Neural progenitor cell (in vitro differentiated cells): ENCODE data around the gene ZNF284. TPM values are rescaled to one million over a fixed set of nuclear protein-coding genes. Genes with fewer than 3 reads are reported as not detected.
A peak's percentile ranks its signal among the peaks of the same experiment; 100 is the strongest.

ENCODE experiments used
- DNase-seq: peaks from one replicate; pipeline ENCODE4 v3.0.0-alpha.2; 2016; ENCODE audit warnings: low spot score
- H2AFZ ChIP-seq: fragments of 200-600 bp; sonication (generic); replicated peaks from 2 replicates; pipeline ENCODE4 v1.6.1; 2016; ENCODE audit warnings: antibody characterized with exemption
- H3F3A ChIP-seq: fragments of 200-600 bp; sonication (generic); 2 replicates; pipeline ENCODE4 v1.6.1; 2016; ENCODE audit warnings: antibody characterized with exemption, low read depth
- H3K27ac ChIP-seq: fragments of 200-600 bp; sonication (generic); 2 replicates; pipeline ENCODE4 v1.5.1; 2016; ENCODE audit warnings: mild to moderate bottlenecking
- H3K27me3 ChIP-seq: fragments of 200-600 bp; sonication (generic); 2 replicates; pipeline ENCODE4 v1.6.1; 2016; ENCODE audit warnings: mild to moderate bottlenecking, moderate library complexity
- H3K36me3 ChIP-seq: fragments of 200-600 bp; sonication (generic); 2 replicates; pipeline ENCODE4 v1.5.1; 2016
- H3K4me1 ChIP-seq: fragments of 200-600 bp; sonication (generic); 2 replicates; pipeline ENCODE4 v1.6.1; 2016; ENCODE audit warnings: mixed run types
- H3K4me2 ChIP-seq: fragments of 200-600 bp; sonication (generic); 2 replicates; pipeline ENCODE4 v1.6.1; 2016
- H3K4me3 ChIP-seq: fragments of 200-600 bp; sonication (generic); 2 replicates; pipeline ENCODE4 v1.5.1; 2016
- H3K79me2 ChIP-seq: fragments of 200-600 bp; sonication (generic); 2 replicates; pipeline ENCODE4 v1.6.1; 2016; ENCODE audit warnings: low read depth
- H3K9ac ChIP-seq: fragments of 200-600 bp; sonication (generic); 2 replicates; pipeline ENCODE4 v1.6.1; 2016
- H3K9me3 ChIP-seq: fragments of 200-600 bp; sonication (generic); 2 replicates; pipeline ENCODE4 v1.5.1; 2016; ENCODE audit warnings: low read depth
- H4K20me1 ChIP-seq: fragments of 200-600 bp; sonication (generic); 2 replicates; pipeline ENCODE4 v1.6.1; 2016; ENCODE audit warnings: low read depth
- H3K27ac Mint-ChIP-seq: 3 replicates; pipeline ENCODE4 v1.8.0; 2021; ENCODE audit warnings: mixed read lengths
- H3K27me3 Mint-ChIP-seq: 2 replicates; pipeline ENCODE4 v1.8.0; 2022; ENCODE audit warnings: low read depth, mild to moderate bottlenecking, inconsistent platforms, moderate library complexity, mixed read lengths; ENCODE audit not compliant: insufficient read depth
- H3K36me3 Mint-ChIP-seq: 3 replicates; pipeline ENCODE4 v1.8.0; 2021; ENCODE audit warnings: mixed read lengths
- H3K4me1 Mint-ChIP-seq: 3 replicates; pipeline ENCODE4 v1.8.0; 2021; ENCODE audit warnings: mixed read lengths
- H3K4me3 Mint-ChIP-seq: 3 replicates; pipeline ENCODE4 v1.8.0; 2021; ENCODE audit warnings: mild to moderate bottlenecking, moderate library complexity, mixed read lengths
- H3K9me3 Mint-ChIP-seq: 3 replicates; pipeline ENCODE4 v1.8.0; 2020; ENCODE audit warnings: mixed read lengths
- EZH2 ChIP-seq: fragments of 200-600 bp; sonication (generic); IDR thresholded peaks from 2 replicates; pipeline ENCODE4 v1.6.1; 2017; ENCODE audit warnings: antibody characterized with exemption, mild to moderate bottlenecking, moderate library complexity
- EZH2phosphoT487 ChIP-seq: fragments of 200-600 bp; sonication (generic); IDR thresholded peaks from 2 replicates; pipeline ENCODE4 v1.6.1; 2017; ENCODE audit warnings: antibody characterized with exemption
- total RNA-seq: library from RNA; depleted of rRNA; stranded (reverse); fragments of >200 nt; gene quantifications from 2 replicates; pipeline ENCODE4 v1.2.3, GENCODE V29; 2015; ENCODE audit warnings: low replicate concordance
- TF ChIP-seq, protein P1 (sequence below): fragments of 200-600 bp; sonication (generic); IDR thresholded peaks from 2 replicates; pipeline ENCODE4 v1.5.1; 2017; ENCODE audit warnings: antibody characterized with exemption, mild to moderate bottlenecking

The ZNF284 gene
- total RNA-seq, 1 donor from 2014 or later, result 5.6 TPM

DNA sequence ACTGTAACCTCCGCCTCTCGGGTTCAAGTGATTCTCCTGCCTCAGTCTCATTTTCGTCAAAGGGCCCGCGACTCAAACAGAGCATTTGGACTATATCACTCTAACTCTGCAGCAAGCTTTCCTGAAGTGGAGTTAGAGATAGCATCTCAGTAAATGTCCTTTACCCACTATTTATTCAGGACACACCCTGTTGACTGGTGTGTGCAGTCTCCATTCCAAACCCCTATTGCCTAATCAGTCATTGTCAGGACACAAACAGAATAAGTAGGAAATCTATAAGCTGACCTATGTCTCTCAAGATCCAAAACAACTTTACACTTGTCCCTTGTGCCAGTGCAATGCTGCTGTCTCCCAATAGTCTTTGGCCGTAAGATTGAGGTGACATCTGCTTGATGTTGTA, 45.3 kb upstream of the ZNF284 start:
- Mint-ChIP-seq H3K27ac (no peak overlapping the region), H3K4me1 (peaks cover 10% of the 10 kb centered on the region), H3K27me3 (no peaks in the 10 kb centered on the region), H3K36me3 (peaks cover 44% of the 10 kb centered on the region), H3K9me3 (peaks cover 25% of the 10 kb centered on the region), H3K4me3 (peak overlapping the region; percentile 99)
- H3F3A ChIP-seq, result no peaks in the 10 kb centered on the region
- peaks cover 2% of the 10 kb centered on the region for H3K9me3 ChIP-seq
- H3K36me3 ChIP-seq, result peaks cover 34% of the 10 kb centered on the region
- no peak for DNase-seq
- no peaks in the 10 kb centered on the region for H4K20me1 ChIP-seq
- no peak overlapping the region for H3K9ac ChIP-seq
- peaks cover 13% of the 10 kb centered on the region for H3K27me3 ChIP-seq
- no peak overlapping the region for H3K4me2 ChIP-seq
- H3K4me1 ChIP-seq, result peaks cover 6% of the 10 kb centered on the region
- no peak overlapping the region for H3K4me3 ChIP-seq
- no peak overlapping the region for H2AFZ ChIP-seq
- H3K79me2 ChIP-seq, result peaks cover 8% of the 10 kb centered on the region
- H3K27ac ChIP-seq, result no peak overlapping the region
- no peak for TF ChIP-seq EZH2
- TF ChIP-seq, protein P1, sequence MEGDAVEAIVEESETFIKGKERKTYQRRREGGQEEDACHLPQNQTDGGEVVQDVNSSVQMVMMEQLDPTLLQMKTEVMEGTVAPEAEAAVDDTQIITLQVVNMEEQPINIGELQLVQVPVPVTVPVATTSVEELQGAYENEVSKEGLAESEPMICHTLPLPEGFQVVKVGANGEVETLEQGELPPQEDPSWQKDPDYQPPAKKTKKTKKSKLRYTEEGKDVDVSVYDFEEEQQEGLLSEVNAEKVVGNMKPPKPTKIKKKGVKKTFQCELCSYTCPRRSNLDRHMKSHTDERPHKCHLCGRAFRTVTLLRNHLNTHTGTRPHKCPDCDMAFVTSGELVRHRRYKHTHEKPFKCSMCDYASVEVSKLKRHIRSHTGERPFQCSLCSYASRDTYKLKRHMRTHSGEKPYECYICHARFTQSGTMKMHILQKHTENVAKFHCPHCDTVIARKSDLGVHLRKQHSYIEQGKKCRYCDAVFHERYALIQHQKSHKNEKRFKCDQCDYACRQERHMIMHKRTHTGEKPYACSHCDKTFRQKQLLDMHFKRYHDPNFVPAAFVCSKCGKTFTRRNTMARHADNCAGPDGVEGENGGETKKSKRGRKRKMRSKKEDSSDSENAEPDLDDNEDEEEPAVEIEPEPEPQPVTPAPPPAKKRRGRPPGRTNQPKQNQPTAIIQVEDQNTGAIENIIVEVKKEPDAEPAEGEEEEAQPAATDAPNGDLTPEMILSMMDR, result no peak
- no peak for TF ChIP-seq EZH2phosphoT487

DNA sequence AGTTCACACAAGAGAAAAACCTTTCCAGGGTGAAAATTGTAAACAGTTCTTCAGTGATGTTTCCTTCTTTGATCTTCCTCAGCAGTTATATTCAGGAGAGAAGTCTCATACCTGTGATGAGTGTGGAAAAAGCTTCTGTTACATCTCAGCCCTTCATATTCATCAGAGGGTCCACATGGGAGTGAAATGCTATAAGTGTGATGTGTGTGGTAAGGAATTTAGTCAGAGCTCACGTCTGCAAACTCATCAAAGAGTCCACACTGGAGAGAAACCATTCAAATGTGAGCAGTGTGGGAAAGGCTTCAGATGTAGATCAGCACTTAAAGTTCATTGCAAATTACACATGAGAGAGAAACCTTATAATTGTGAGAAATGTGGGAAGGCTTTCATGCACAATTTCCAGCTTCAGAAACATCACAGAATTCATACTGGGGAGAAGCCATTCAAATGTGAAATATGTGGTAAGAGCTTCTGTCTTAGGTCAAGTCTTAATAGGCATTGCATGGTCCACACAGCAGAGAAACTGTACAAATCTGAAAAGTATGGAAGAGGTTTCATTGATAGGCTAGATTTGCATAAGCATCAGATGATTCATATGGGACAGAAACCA, 39.9 kb upstream of the ZNF284 start:
- peaks cover 6% of the 10 kb centered on the region for H3K27me3 Mint-ChIP-seq
- H3K36me3 Mint-ChIP-seq, result peaks cover 59% of the 10 kb centered on the region
- Histone ChIP-seq H3K36me3 (peaks cover 45% of the 10 kb centered on the region), H3K27me3 (no peaks in the 10 kb centered on the region), H3K4me3 (no peak overlapping the region), H3K4me2 (no peak overlapping the region), H3K9me3 (peaks cover 11% of the 10 kb centered on the region), H4K20me1 (no peaks in the 10 kb centered on the region), H3K79me2 (no peaks in the 10 kb centered on the region), H2AFZ (no peak overlapping the region), H3K27ac (no peak overlapping the region), H3K9ac (no peak overlapping the region), H3F3A (no peaks in the 10 kb centered on the region), H3K4me1 (no peaks in the 10 kb centered on the region)
- H3K4me3 Mint-ChIP-seq, result no peak overlapping the region
- TF ChIP-seq EZH2 (no peak), EZH2phosphoT487 (no peak)
- TF ChIP-seq, protein P1, result no peak
- no peak for DNase-seq
- no peak overlapping the region for H3K27ac Mint-ChIP-seq
- peaks cover 53% of the 10 kb centered on the region for H3K9me3 Mint-ChIP-seq
- no peaks in the 10 kb centered on the region for H3K4me1 Mint-ChIP-seq

- no peak overlapping the region for H3K27ac ChIP-seq
- H3K4me2 ChIP-seq, result no peak overlapping the region
- Mint-ChIP-seq H3K9me3 (peaks cover 10% of the 10 kb centered on the region), H3K4me1 (no peaks in the 10 kb centered on the region), H3K36me3 (no peaks in the 10 kb centered on the region), H3K4me3 (no peak overlapping the region), H3K27ac (no peak overlapping the region), H3K27me3 (peaks cover 4% of the 10 kb centered on the region)
- H3K9ac ChIP-seq, result no peak overlapping the region
- H2AFZ ChIP-seq, result no peak overlapping the region
- no peak for DNase-seq
- H3K79me2 ChIP-seq, result no peaks in the 10 kb centered on the region
- no peaks in the 10 kb centered on the region for H3F3A ChIP-seq
- H3K9me3 ChIP-seq, result no peaks in the 10 kb centered on the region
- H3K27me3 ChIP-seq, result peaks cover under 1% of the 10 kb centered on the region
- H3K4me1 ChIP-seq, result no peaks in the 10 kb centered on the region
- TF ChIP-seq EZH2, result no peak
- TF ChIP-seq, protein P1, result no peak
- TF ChIP-seq EZH2phosphoT487, result no peak
- no peaks in the 10 kb centered on the region for H4K20me1 ChIP-seq
- no peaks in the 10 kb centered on the region for H3K36me3 ChIP-seq
- H3K4me3 ChIP-seq, result no peak overlapping the region
These were observed 29.8 kb upstream of the ZNF284 start for GRCh38 chr19:44042147-44042546.
